Activated naive CD8-positive, alpha-beta T cell treated with anti-CD3 and anti-CD28 coated beads, Interleukin-2, amount 50 U/mL, for 16 hours (primary cell): ENCODE data around the gene ARHGAP6.

Source experiments
- DNase-seq: peaks from one replicate; pipeline ENCODE4 v3.0.0-alpha.2; 2020; ENCODE audit warnings: low read depth, low spot score

Gene ARHGAP6

GRCh38 chrX:11296051-11296450, 369.7 kb downstream of the ARHGAP6 start:
- DNase-seq, result no peak

DNA sequence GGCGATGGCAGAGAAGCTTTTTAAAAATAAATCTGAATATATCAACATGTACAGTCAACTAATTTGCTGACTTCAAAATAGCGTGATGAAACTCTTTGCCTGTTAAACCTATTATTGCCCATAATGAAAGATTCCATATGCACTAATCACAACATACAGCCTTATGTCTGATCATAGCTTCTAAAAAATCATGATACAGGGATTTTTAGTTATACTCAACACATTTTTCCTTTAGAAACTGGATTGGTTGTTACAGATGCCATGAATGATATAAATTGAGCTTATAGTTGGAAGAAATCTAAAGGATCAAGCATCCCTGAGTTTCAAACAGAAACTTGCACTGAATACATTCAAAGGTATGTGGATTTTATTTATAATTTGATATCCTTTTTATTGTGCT, 372.6 kb downstream of the ARHGAP6 start, which contains the start of gene AMELX:
TSS of gene AMELX (plus strand) at position 301 of the 400 bp plus-strand sequence. CDS start 1,376 bp downstream, outside the sequence.
- no peak for DNase-seq

GRCh38 chrX:11290416-11291102, 375.2 kb downstream of the ARHGAP6 start:
- DNase-seq, result no peak

DNA sequence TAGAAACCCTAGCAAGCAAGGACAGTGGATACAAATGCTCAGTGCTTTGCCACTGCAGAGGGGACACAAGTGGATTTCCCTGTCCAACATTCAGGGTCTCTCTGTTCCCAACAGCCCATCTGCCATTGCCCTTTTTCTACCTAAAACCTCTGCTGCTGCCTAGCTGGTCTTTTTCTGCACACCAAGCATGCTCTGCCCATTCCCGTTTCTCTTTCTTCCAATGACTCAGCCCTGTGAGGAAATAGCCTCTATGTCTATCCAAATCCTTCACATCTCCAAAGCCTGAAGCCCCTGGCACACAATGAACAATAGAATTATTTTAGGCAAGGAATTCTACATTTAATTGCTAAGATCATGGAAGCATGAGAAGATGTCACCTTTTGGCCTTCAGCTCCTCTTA, 378.2 kb downstream of the ARHGAP6 start:
- DNase-seq, result no peak

DNA sequence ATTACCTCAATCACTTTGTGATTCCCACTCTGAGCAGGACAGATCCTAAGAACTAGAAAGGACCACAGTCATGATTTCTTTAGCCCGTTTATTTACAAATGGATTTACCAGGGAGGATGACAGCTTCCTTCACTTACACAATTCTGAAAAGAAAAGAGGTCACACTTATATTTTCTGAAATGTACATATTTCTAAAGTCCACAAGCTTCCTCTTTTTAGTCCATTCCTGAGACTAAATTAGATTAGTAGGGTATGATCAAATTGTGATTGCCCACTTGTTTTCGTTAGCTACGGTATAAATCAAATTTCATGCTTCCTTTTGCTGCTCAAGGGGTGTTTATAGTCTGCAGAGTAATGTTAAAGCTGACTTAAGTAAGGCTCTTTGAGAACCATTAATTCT, 380.1 kb downstream of the ARHGAP6 start:
- DNase-seq, result no peak

GRCh38 chrX:11282043-11282442, 383.7 kb downstream of the ARHGAP6 start:
- DNase-seq, result no peak

DNA sequence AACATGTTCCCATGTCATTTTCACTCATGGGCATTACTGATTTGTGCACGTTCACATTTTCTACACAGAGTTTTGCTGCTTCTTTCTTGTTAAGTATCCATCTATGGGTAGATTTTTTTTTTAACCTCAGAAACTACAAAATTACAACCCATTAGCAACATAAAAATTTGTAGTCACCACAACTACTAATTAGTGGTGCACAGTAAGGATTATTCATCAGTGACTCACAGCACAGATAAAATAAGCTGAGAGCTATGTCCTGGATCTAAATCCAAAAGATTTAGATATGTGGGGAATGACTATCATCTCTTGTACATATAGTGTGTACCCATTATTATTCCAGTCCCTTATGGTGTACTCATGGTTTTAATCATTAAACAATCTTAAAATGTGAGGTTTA, 392.2 kb downstream of the ARHGAP6 start:
- DNase-seq, result no peak

GRCh38 chrX:11272863-11273262, 392.9 kb downstream of the ARHGAP6 start:
- no peak for DNase-seq

- no peak for DNase-seq
Measured at GRCh38 chrX:11272290-11272689, 393.4 kb downstream of the ARHGAP6 start.

DNA sequence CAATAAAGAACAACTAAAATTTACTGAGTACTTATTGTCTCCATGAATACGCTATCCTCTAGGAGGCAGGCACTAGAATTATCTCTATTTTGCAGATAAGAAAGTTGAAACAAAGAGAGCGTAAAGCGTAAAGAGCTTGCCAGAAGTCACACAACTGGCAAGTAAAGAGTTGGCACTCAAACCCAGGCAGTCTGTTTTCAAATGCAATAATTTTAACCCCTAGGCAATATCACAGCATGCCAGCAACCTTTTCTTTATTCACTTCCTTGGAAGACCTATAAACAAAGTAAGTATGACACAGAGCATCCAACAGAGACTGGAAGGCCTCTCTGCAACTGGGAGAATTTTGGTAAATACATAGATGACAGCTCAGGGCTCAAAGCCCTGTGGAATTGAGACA, 395.7 kb downstream of the ARHGAP6 start:
- DNase-seq, result no peak

- DNase-seq, result no peak
Measured at GRCh38 chrX:11269006-11269405, 396.7 kb downstream of the ARHGAP6 start.

GRCh38 chrX:11267425-11267824, 398.3 kb downstream of the ARHGAP6 start:
- DNase-seq, result no peak

- DNase-seq, result no peak
Measured at GRCh38 chrX:11266573-11267003, 399.1 kb downstream of the ARHGAP6 start.

GRCh38 chrX:11265352-11265751, 400.4 kb downstream of the ARHGAP6 start:
- no peak for DNase-seq

DNA sequence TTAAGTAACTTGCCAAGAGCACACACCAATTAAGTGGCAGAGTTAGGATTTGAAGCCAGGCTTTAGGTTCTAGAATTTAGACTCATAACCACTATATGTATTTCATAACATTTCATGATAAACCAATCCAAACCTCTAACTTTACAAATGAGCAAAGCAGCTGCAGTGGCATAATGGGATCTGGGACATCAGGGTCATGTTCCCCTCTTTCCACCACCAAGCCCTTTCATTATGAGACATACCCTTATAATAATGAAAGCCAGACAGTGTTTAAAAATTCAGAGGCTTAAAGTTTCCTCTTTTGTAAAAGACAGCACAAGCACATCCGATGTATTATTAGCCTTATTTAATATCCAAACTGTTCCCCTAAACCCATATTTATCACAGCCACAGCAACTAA, 400.8 kb downstream of the ARHGAP6 start:
- no peak for DNase-seq

GRCh38 chrX:11261260-11261659, 404.5 kb downstream of the ARHGAP6 start:
- no peak for DNase-seq

DNA sequence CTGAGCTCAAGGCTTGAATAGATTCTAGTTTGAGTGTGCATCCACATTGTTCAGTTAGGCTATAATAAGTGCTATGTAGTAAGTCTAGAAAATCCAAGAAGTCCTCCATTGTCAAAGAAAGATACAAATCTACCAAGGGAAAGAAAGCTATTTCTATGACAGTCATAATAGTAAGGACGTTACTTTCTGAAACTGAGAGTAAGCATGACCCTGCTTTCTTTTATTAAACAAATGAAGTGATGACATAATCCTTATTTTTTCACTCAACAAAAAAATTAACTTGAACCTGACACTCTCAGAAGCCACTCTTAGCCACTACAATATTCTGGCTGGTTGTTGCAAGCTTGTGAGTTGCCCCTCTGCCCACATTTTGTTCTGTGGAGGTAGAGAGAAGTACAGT, 406.3 kb downstream of the ARHGAP6 start:
- DNase-seq, result no peak

- no peak for DNase-seq
Measured at GRCh38 chrX:11257711-11258110, 408.0 kb downstream of the ARHGAP6 start.

GRCh38 chrX:11257290-11257689, 408.4 kb downstream of the ARHGAP6 start:
- DNase-seq, result no peak

- DNase-seq, result no peak
Measured at GRCh38 chrX:11254417-11255109, 411.2 kb downstream of the ARHGAP6 start.

DNA sequence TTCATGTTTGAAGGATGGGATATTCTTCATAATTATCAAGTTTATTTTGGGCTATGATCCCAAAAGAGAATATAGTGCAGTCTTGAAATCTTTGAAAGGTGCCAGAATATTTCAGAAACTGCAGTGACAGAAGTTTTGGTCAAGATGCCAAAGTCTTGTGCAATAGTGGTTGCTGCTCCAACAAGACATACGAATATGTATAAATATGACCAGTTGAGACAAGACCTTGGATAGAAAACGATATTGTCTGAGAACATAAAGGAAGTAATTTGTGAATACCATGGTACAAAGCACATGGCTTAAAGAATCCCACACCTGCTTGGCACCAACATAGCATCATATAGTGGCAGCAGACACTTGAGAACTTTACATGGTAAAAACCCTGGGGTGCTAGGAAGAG, 421.1 kb downstream of the ARHGAP6 start:
- no peak for DNase-seq

DNA sequence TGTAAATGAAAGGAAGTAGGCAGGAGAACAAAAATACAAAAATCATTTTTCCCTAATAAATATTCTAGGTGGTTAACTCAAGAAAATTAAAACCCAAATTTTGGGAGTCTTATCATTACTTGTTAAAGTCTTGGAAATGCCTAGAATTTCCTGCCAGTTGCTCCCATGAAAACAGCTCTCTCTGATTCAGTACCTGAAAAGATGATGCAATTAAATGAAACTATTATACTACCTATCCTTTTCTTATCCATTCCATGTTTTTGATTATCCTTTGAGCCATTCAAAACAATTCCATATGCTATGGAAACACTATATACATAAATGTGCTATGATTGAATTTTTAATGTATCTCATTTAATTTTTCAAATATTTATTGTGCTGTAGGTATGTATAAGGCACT, 423.0 kb downstream of the ARHGAP6 start:
- DNase-seq, result no peak

DNA sequence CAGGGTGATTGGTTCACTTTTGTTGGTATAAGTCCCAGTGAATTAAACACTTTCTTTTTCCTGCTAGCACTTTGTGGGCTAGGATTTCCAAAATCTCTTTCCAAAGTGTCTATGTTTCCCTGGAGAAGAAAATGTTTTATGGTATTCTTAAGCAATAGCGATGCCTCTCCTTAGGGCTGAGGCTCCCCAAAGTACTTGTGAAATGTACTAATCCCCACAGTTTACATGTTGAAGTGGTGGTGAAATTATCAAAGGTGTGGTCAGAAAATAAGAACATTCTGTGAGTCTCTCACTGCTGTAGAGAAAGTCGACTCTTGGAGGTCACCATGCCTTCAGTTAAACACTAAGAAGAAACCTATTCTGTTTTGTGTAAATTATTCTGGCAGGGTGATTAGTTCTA, 424.0 kb downstream of the ARHGAP6 start:
- DNase-seq, result no peak
